GM19438 (cell line): Measurements from ENCODE around the gene METTL1.
"Not testable (repeated sequence)": the region's sequence is repeated elsewhere in the genome, so short reads cannot be mapped to it uniquely, and the experiment has no call there.

Experiments used
- ATAC-seq: cut with Tn5 transposase; IDR thresholded peaks from one replicate; pipeline ENCODE4 v1.9.1; 2021; ENCODE audit warnings: low read depth; ENCODE audit not compliant: unreplicated experiment

Gene METTL1

DNA sequence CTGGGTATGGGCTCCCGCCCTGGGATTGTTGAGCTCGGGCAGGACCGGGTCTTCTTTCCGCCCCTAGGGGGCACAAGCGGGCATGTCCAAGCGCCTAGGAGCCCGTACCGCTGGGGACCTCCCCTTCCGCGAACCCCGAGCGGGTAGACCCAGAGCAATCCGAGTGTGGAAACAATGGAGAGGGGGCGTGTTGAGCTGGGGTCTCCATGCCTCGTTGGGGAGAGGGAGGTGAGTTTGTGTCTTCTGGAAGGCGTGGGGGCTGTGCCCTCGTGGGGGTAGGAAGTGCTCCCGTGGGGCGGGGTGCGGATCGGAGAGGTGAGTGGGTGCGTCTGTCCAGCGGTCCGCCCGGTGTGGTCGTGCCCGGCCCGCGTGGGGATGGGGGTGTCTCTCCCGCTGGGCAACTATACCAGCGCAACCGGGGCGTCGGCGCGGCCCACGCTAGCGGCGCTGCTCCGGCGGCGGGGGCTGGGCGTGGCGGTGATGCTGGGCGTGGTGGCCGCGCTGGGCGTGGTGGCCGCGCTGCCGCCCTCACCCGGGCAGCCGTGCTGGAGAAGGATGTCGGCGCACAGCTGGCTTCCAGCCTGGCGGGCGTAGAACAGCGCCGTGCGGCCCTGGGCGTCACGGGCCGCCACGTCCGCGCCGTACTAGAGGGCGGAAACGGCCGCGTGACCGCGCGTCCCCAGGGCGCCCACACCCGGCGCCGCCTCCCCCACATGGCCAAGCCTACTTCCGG is 45.6 kb downstream of the METTL1 start:
- ATAC-seq: no peak

DNA sequence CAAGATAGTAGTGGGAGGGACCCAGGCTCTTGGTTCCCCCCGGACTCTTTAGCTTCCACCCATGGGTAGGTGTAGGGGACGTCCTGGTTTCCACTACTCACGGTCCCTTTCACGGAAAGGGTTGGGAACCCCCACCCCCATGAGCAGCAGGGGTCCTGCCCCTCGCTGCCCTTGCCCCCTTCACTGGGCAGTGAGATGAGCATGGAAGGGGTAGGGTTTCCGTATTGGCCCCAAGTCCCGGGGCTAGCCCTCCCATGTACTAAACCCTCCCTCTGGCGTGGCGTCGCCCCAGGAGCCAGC is 46.1 kb downstream of the METTL1 start:
- ATAC-seq: no peak

- ATAC-seq: no peak
These were observed 46.8 kb downstream of the METTL1 start for GRCh38 chr12:57724936-57725740.

DNA sequence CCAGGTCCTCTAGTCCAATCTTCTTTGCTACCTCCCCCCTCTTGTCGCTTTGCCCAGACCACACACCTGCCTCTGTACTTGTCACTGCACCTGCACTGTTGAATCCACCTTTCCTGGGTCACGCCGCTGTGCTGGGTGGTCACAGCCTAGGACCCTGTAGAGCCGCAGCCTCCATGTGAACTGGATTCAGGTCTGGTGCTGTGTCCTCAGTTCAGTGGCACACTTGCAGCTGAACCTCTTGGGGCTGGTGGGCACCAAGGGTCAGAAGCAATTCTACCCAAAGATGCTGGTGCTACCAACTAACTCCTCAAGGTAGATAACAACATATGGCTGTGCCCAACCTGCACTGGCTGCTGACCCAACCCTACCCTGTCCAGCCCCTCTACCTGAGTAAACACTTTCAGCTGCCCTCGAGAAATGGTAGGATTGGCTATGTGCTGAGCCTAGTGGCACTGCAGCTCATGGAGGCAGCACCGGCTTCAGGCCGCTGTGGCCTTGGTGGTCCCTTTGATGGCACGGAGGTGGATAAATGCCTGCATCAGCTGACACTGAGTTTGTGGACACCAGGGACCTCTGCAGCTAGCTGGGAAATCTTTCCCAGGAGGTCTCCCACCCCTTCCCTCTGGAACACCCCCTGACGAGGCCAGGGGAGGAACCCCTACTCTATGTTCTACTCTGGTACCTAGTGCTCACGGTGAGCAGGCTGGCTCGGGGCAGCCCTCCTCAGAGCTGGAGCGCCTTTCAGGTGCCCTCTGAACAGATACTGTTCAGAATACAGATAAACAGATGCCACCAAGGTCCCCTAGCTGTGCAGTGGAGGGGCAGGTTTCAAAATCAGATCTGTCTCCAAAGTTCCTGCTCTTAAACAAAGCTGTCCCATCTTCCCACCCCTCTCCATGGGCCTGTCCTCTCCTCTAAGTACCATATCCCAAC is 47.6 kb downstream of the METTL1 start:
- ATAC-seq: no peak

GRCh38 chr12:57723630-57723962 is 48.3 kb downstream of the METTL1 start:
- ATAC-seq: no peak

- ATAC-seq: no peak
These were observed 48.9 kb downstream of the METTL1 start for GRCh38 chr12:57722716-57723629.

DNA sequence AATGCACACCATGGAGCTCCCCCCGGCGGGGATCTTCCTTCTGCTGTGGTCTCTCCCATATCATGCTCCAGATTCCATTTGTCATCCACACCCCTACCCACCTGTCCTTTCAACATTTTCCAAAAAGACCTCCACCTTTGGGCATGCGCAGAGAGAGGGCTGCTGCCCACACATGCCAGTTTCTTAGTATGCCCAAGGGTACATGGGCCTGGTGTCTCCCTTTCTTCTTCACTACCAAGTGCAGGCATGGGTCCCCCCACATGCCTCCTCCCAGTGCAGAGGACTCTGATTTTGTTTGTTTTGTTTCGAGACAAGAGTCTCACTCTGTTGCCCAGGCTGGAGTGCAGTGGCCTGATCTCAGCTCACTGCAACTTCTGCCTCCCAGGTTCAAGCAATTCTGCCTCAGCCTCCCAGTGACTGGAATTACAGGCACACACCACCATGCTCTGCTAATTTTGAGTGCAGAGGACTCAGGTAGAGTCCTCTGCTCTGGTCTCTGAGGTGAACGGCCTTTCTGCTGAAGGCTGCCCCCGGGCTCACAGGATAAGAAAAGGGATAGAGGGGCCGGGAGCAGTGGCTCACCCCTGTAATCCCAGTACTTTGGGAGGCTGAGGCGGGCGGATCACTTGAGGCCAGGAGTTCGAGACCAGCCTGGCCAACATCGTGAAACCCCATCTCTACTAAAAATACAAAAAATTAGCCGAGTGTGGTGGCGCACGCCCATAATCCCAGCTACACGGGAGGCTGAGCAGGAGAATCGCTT is 49.9 kb downstream of the METTL1 start:
- ATAC-seq: not testable (repeated sequence)

DNA sequence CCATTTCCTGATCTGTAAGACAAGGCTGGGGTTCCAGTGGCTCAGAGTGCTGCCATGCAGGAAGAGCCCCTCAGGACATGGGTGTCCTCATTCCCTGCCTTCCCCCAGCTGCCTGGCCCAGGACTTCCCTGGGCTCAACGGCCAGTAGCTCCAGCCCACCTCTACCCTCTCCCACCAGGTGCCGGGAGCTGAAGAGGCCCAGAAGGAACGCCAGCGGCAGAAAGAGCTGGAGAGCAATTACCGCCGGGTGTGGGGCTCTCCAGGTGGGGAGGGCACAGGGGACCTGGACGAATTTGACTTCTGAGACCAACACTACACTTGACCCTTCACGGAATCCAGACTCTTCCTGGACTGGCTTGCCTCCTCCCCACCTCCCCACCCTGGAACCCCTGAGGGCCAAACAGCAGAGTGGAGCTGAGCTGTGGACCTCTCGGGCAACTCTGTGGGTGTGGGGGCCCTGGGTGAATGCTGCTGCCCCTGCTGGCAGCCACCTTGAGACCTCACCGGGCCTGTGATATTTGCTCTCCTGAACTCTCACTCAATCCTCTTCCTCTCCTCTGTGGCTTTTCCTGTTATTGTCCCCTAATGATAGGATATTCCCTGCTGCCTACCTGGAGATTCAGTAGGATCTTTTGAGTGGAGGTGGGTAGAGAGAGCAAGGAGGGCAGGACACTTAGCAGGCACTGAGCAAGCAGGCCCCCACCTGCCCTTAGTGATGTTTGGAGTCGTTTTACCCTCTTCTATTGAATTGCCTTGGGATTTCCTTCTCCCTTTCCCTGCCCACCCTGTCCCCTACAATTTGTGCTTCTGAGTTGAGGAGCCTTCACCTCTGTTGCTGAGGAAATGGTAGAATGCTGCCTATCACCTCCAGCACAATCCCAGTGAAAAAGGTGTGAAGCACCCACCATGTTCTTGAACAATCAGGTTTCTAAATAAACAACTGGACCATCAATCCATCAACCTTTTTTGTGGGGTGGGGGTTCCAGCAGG is 51.0 kb downstream of the METTL1 start:
- ATAC-seq: no peak

DNA sequence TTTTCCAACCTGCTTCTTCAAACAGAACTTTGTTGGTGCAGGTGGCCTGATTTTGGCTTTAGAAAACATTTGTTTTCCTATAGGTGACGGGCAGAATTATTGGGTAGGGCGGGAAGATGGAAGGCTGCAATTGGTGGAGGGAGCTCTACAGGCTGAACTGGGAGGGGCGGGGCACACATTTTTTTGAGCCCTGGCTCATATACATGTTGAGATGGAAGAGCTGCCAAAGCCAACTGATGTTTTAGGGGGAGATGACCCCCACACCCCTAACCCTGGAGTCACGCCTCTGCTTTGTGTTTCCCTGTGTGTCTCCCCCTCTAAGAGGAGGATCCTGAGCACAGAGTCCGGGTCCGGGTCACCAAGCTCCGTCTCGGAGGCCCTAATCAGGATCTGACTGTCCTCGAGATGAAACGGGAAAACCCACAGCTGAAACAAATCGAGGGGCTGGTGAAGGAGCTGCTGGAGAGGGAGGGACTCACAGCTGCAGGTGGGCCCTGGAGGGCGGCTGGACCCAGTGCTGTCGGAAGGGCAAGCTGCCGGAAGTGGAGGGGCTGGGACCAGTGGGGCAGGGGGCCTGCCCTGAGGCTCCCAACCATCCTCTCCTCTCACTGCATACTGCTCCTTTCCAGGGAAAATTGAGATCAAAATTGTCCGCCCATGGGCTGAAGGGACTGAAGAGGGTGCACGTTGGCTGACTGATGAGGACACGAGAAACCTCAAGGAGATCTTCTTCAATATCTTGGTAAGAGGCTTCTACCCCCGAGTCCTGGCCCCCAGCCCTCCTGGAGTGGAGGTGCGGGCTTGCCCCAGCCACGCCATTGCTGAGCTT is 51.9 kb downstream of the METTL1 start:
- no peak for ATAC-seq

DNA sequence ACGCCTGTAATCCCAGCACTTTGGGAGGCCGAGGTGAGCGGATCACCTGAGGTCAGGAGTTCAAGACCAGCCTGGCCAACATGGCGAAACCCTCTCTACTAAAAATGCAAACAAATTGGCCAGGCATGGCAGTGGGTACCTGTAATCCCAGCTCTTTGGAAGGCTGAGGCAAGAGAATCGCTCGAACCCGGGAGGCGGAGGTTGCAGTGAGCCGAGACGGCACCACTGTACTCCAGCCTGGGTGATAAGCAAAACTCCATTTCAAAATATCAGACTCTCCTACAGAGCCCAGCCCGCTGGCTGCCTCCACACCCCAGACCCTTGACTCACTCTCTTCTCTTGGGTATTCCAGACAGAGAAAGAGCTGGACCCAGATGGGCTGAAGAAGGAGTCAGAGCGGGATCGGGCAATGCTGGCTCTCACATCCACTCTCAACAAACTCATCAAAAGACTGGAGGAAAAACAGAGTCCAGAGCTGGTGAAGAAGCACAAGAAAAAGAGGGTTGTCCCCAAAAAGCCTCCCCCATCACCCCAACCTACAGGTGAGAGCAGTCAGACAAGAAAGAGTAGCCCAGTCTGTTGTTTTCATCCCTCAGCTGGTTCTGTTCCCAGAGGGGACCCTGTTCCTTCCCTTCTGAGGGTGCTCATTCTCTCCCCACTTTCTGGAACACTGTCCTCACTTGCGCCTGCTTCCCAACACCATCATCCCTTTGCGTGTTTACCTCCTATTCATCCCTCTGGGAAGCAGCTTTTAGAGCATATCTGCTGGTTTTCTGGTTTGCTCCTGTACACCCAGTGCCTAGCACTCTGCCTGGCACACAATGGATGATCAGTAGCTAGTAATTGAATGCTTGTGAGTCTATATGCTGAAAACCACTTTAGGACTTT is 53.0 kb downstream of the METTL1 start:
- ATAC-seq: no peak
